H1 (cell line): Measurements from ENCODE around the gene EXD1. TPM values are rescaled to one million over a fixed set of nuclear protein-coding genes. Genes with fewer than 3 reads are reported as not detected.

Experiments
- CTCF ChIA-PET: fragments of 300-600 bp; sonication (Branson Sonifier 250); formaldehyde crosslinking; loops from one replicate; lab custom pipeline; 2021; ENCODE audit not compliant: partially characterized antibody; lab: Charles Lee
- POLR2A ChIA-PET: fragments of 300-600 bp; sonication (Branson Sonifier 250); formaldehyde crosslinking; loops from one replicate; lab custom pipeline; 2021; ENCODE audit warnings: inconsistent platforms; ENCODE audit not compliant: partially characterized antibody; lab: Charles Lee
- DNase-seq, 2 experiments: peaks; one replicate each; pipeline versions ENCODE4 v3.0.0 to v3.0.0-alpha.2; 2010 to 2022; ENCODE audit warnings: low spot score in 2 of 2, low read depth in 1 of 2, mixed read lengths in 1 of 2
- FAIRE-seq: peaks from 2 replicates; lab custom pipeline; 2011; peaks lifted over from hg19 to GRCh38; lab: Jason Lieb, UNC
- H2AFZ ChIP-seq: 2 replicates; pipeline ENCODE4 v1.8.1; 2012; ENCODE audit warnings: low read length, inconsistent platforms
- H2AK5ac ChIP-seq: 2 replicates; pipeline ENCODE4 v1.6.1; 2013; ENCODE audit warnings: low read depth, low read length
- H2BK120ac ChIP-seq: replicated peaks from 2 replicates; pipeline ENCODE3; 2013; ENCODE audit warnings: low read depth, low read length, inconsistent platforms
- H2BK12ac ChIP-seq: 2 replicates; pipeline ENCODE4 v1.6.1; 2013; ENCODE audit warnings: low read depth, low read length
- H2BK15ac ChIP-seq: 2 replicates; pipeline ENCODE4 v1.6.1; 2013; ENCODE audit warnings: low read length
- H2BK20ac ChIP-seq: 2 replicates; pipeline ENCODE4 v1.6.1; 2013; ENCODE audit warnings: low read length
- H2BK5ac ChIP-seq: 2 replicates; pipeline ENCODE4 v1.6.1; 2013; ENCODE audit warnings: low read depth, low read length
- H3K14ac ChIP-seq: 2 replicates; pipeline ENCODE4 v1.6.1; 2013; ENCODE audit warnings: inconsistent platforms; ENCODE audit not compliant: insufficient read length
- H3K18ac ChIP-seq: 2 replicates; pipeline ENCODE4 v1.6.1; 2013; ENCODE audit warnings: low read length; ENCODE audit errors: extremely low read depth
- H3K23ac ChIP-seq: 2 replicates; pipeline ENCODE4 v1.6.1; 2013; ENCODE audit warnings: inconsistent platforms; ENCODE audit not compliant: insufficient read length
- H3K23me2 ChIP-seq: 2 replicates; pipeline ENCODE4 v1.6.1; 2013; ENCODE audit warnings: low read depth, low read length
- H3K27ac ChIP-seq: 2 replicates; pipeline ENCODE4 v1.6.1; 2011; ENCODE audit warnings: low read depth, low read length, inconsistent platforms
- H3K27me3 ChIP-seq, 4 experiments: replicated peaks in 1 of 4; 1 replicate in 1 of 4; 2 replicates in 3 of 4; pipeline versions ENCODE4 v1.6.1 to v1.8.1; 2011 to 2013; ENCODE audit warnings: low read length in 3 of 4, mild to moderate bottlenecking in 3 of 4, inconsistent platforms in 2 of 4, mixed read lengths in 2 of 4, moderate library complexity in 1 of 4; ENCODE audit not compliant: control insufficient read depth in 3 of 4, insufficient read depth in 3 of 4; ENCODE audit errors: extremely low read depth in 1 of 4
- H3K36me3 ChIP-seq, 4 experiments: 2 replicates each; pipeline versions ENCODE4 v1.6.1 to v1.8.1; 2011 to 2013; ENCODE audit warnings: mild to moderate bottlenecking in 4 of 4, low read length in 3 of 4, moderate library complexity in 2 of 4, control low read depth in 1 of 4, inconsistent platforms in 1 of 4; ENCODE audit not compliant: insufficient read depth in 4 of 4, control insufficient read depth in 2 of 4
- H3K4ac ChIP-seq: replicated peaks from 2 replicates; pipeline ENCODE3; 2013; ENCODE audit warnings: low read length, low read depth, mixed read lengths, inconsistent platforms; ENCODE audit not compliant: insufficient read length
- H3K4me1 ChIP-seq, 4 experiments: replicated peaks in 1 of 4; 1 replicate in 1 of 4; 2 replicates in 3 of 4; pipeline versions ENCODE4 v1.6.1 to v1.8.1; 2011 to 2013; ENCODE audit warnings: low read length in 3 of 4, inconsistent platforms in 2 of 4, mixed read lengths in 1 of 4; ENCODE audit not compliant: insufficient read depth in 4 of 4, control insufficient read depth in 3 of 4
- H3K4me2 ChIP-seq, 2 experiments: 2 replicates each; pipeline versions ENCODE4 v1.6.1 to v1.8.1; 2011 to 2013; ENCODE audit warnings: low read depth in 2 of 2, low read length in 2 of 2, control low read depth in 1 of 2, inconsistent platforms in 1 of 2, mild to moderate bottlenecking in 1 of 2; ENCODE audit not compliant: insufficient read depth in 1 of 2
- H3K4me3 ChIP-seq, 4 experiments: fragments of 200-600, 300-600 bp in 1 of 4; sonication (generic), shearing (Covaris generic), sonication (Bioruptor Twin) in 1 of 4; 2 replicates each; pipeline versions ENCODE4 v1.5.1 to v1.8.1; 2011 to 2016; ENCODE audit warnings: low read length in 4 of 4, low read depth in 3 of 4, control low read depth in 2 of 4, inconsistent platforms in 2 of 4, mild to moderate bottlenecking in 2 of 4, mixed read lengths in 1 of 4, moderate library complexity in 1 of 4; ENCODE audit not compliant: insufficient read depth in 2 of 4; ENCODE audit errors: extremely low read depth in 1 of 4
- H3K56ac ChIP-seq: replicated peaks from 2 replicates; pipeline ENCODE3; 2013; ENCODE audit warnings: low read depth, mild to moderate bottlenecking, mixed read lengths, low read length, inconsistent platforms; ENCODE audit not compliant: insufficient read length
- H3K79me1 ChIP-seq: 2 replicates; pipeline ENCODE4 v1.6.1; 2013; ENCODE audit warnings: low read depth, low read length, control low read depth
- H3K79me2 ChIP-seq, 2 experiments: 2 replicates each; pipeline versions ENCODE4 v1.6.1 to v1.8.1; 2012 to 2013; ENCODE audit warnings: low read length in 2 of 2, mild to moderate bottlenecking in 2 of 2, inconsistent platforms in 1 of 2; ENCODE audit not compliant: insufficient read depth in 2 of 2, control insufficient read depth in 1 of 2
- H3K9ac ChIP-seq, 4 experiments: replicated peaks in 1 of 4; 1 replicate in 1 of 4; 2 replicates in 3 of 4; pipeline versions ENCODE4 v1.6.1 to v1.8.1; 2011 to 2013; ENCODE audit warnings: low read depth in 3 of 4, low read length in 3 of 4, control low read depth in 2 of 4, mild to moderate bottlenecking in 2 of 4, moderate library complexity in 2 of 4, inconsistent platforms in 1 of 4; ENCODE audit errors: extremely low read depth in 1 of 4
- H3K9me3 ChIP-seq, 2 experiments: 2 replicates each; pipeline versions ENCODE4 v1.6.1 to v1.8.1; 2012 to 2013; ENCODE audit warnings: mild to moderate bottlenecking in 2 of 2, moderate library complexity in 2 of 2, control low read depth in 1 of 2, inconsistent platforms in 1 of 2, low read depth in 1 of 2, low read length in 1 of 2, mixed read lengths in 1 of 2; ENCODE audit not compliant: insufficient read depth in 2 of 2
- H4K20me1 ChIP-seq, 2 experiments: replicated peaks in 1 of 2; 2 replicates each; pipeline versions ENCODE3 to v1.8.1; 2011 to 2013; ENCODE audit warnings: inconsistent platforms in 2 of 2, low read length in 2 of 2, mild to moderate bottlenecking in 1 of 2; ENCODE audit not compliant: insufficient read depth in 2 of 2, control insufficient read depth in 1 of 2
- H4K5ac ChIP-seq: 2 replicates; pipeline ENCODE4 v1.6.1; 2013; ENCODE audit warnings: low read length, low read depth, mixed read lengths, inconsistent platforms; ENCODE audit not compliant: insufficient read length
- H4K8ac ChIP-seq: 2 replicates; pipeline ENCODE4 v1.8.0; 2013; ENCODE audit warnings: mild to moderate bottlenecking, moderate library complexity, low read length, inconsistent platforms; ENCODE audit not compliant: insufficient read depth; ENCODE audit errors: extremely low read depth
- H4K91ac ChIP-seq: replicated peaks from 2 replicates; pipeline ENCODE3; 2013; ENCODE audit warnings: low read length, mixed read lengths, inconsistent platforms; ENCODE audit not compliant: insufficient read length
- CTBP2 ChIP-seq: IDR thresholded peaks from 2 replicates; pipeline ENCODE4 v1.7.0; 2011; ENCODE audit warnings: borderline replicate concordance, mild to moderate bottlenecking, moderate library complexity, mixed read lengths, low read length; ENCODE audit not compliant: insufficient read depth, insufficient read length
- JUN ChIP-seq: IDR thresholded peaks from 2 replicates; pipeline ENCODE4 v1.6.1; 2011; ENCODE audit warnings: low read depth, mild to moderate bottlenecking, improper control_type of control experiment, low read length
- RAD21 ChIP-seq, 2 experiments: IDR thresholded peaks in 1 of 2; conservative IDR thresholded peaks in 1 of 2; 2 replicates each; pipeline ENCODE4 v1.6.1; 2011; ENCODE audit warnings: low read depth in 2 of 2, low read length in 2 of 2, improper control_type of control experiment in 1 of 2, inconsistent platforms in 1 of 2, mild to moderate bottlenecking in 1 of 2, moderate library complexity in 1 of 2
- WGBS, 2 experiments: shearing (Covaris generic) in 1 of 2; methylation state at CpG; one replicate each; pipeline versions ENCODE4 v1.1.6 to v1.1.7; 2013 to 2015; ENCODE audit warnings: low lambda C conversion rate in 2 of 2, mixed read lengths in 2 of 2, inconsistent platforms in 1 of 2, low coverage in 1 of 2, missing lambda C conversion rate in 1 of 2; ENCODE audit not compliant: insufficient replicate concordance in 2 of 2, insufficient coverage in 1 of 2, insufficient read length in 1 of 2; ENCODE audit errors: extremely low coverage in 1 of 2, missing lambda C conversion rate in 1 of 2; 5-methylcytosine and 5-hydroxymethylcytosine counted together
- polyA plus RNA-seq, 7 experiments: library from polyadenylated mRNA; depleted of rRNA in 3 of 7; stranded (reverse) in 5 of 7; unstranded in 2 of 7; fragments of >200 nt in 5 of 7; fragments of 200-250 nt in 2 of 7; gene quantifications; 1 replicate in 5 of 7; 2 replicates in 1 of 7; 4 replicates in 1 of 7; pipeline versions ENCODE4 v1.2.1 to v1.2.3, GENCODE V29; 2011 to 2013; ENCODE audit warnings: missing spikeins in 2 of 7, mixed read lengths in 2 of 7
- total RNA-seq: library from RNA; stranded (reverse); fragmentation: NEBNext Ultra II Directional; extraction: Animal tissue kit (Norgen Biotek cat#: 25700); gene quantifications from 2 replicates; pipeline ENCODE4 v1.2.1, GENCODE V29; 2021
- TF ChIP-seq, protein P1 (sequence below): IDR thresholded peaks from 2 replicates; pipeline ENCODE4 v1.6.1; 2011; ENCODE audit warnings: low read length, improper control_type of control experiment
- TF ChIP-seq, protein P2 (sequence below): IDR thresholded peaks from 2 replicates; pipeline ENCODE4 v1.6.1; 2012; ENCODE audit warnings: low read length, inconsistent platforms
- TF ChIP-seq, protein P3 (sequence below): IDR thresholded peaks from 2 replicates; pipeline ENCODE4 v1.6.1; 2012; ENCODE audit warnings: inconsistent platforms
- TF ChIP-seq, protein P4 (sequence below): IDR thresholded peaks from 2 replicates; pipeline ENCODE4 v1.6.1; 2011; ENCODE audit warnings: low read depth, mild to moderate bottlenecking, low read length; ENCODE audit not compliant: insufficient read depth

Gene EXD1
- total and polyA plus RNA-seq, 2 of the 8 experiments (the other 6 are each of a cell fraction or from before 2014, with no cell fraction given) = 0.06 to 0.54 TPM

DNA sequence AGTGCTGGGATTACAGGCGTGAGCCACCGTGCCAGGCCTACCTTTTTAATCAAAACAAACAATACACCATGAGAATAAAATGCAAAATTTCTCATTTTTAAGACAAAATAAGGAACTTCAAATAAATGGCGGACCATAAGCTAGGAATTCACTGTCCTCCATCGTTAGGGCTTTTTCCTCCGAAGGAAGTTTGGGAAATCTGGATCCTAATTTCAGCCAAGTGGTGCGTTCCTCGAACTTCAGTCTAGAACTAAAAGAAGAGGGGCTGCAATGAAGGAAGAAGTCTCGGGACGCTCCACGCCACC lies 260 bp downstream of the EXD1 start:
- H3K14ac ChIP-seq = no peak overlapping the region
- FAIRE-seq (no peak), DNase-seq (no peak)
- no peak overlapping the region for H2BK12ac ChIP-seq
- H2BK15ac ChIP-seq = no peak overlapping the region
- POLR2A ChIA-PET = interaction anchor here (1.2 to 2.9 kb wide), 6 partner anchors 11 to 277 kb away, joined by 3 to 12 read pairs (median 8); partner anchors contain the start of genes CHAC1, INO80, NUSAP1 and OIP5
- peak overlapping the region in 3 of 4 experiments; percentile 3 to 96 (median 20); a peak in 4 of 8 replicates for H3K4me3 ChIP-seq
- CTCF ChIA-PET = interaction anchor here (0.7 to 3.2 kb wide), 12 partner anchors 11 to 336 kb away, joined by 3 to 23 read pairs (median 4); partner anchors contain the start of gene VPS18
- no peak overlapping the region for H4K91ac ChIP-seq
- no peak overlapping the region for H3K23ac ChIP-seq
- peaks cover 0 to 26% of the 10 kb centered on the region in 2 experiments; a peak in 2 of 4 replicates for H3K79me2 ChIP-seq
- peaks cover 6% of the 10 kb centered on the region for H3K23me2 ChIP-seq
- H3K27ac ChIP-seq = no peak overlapping the region
- peaks cover 0 to under 1% of the 10 kb centered on the region in 2 experiments for H4K20me1 ChIP-seq
- H4K5ac ChIP-seq = peak overlapping the region; percentile 45
- H3K27me3 ChIP-seq = peaks cover 0 to 5% (median 4%) of the 10 kb centered on the region in 4 experiments; a peak in 2 of 7 replicates
- no peak overlapping the region for H2AK5ac ChIP-seq
- peaks cover 2% of the 10 kb centered on the region; the same call in 1 of the 2 replicates for H3K79me1 ChIP-seq
- no peak overlapping the region for H3K4ac ChIP-seq
- H3K4me2 ChIP-seq = peak overlapping the region; percentile 50 to 92
- H3K36me3 ChIP-seq = no peaks in the 10 kb centered on the region
- no peak overlapping the region; the same call in 1 of the 2 replicates for H4K8ac ChIP-seq
- H2BK120ac ChIP-seq = no peak overlapping the region
- no peak overlapping the region; the same call in 1 of the 2 replicates for H2AFZ ChIP-seq
- H2BK20ac ChIP-seq = no peak overlapping the region
- no peaks in the 10 kb centered on the region for H3K9me3 ChIP-seq
- 30% methylated on average over 10 of the region's 10 CpGs; no CpG with 5 or more reads in 1 of the 2 experiments for WGBS, 2 experiments
- H3K18ac ChIP-seq = no peak overlapping the region; the same call in 1 of the 2 replicates
- no peak overlapping the region for H3K56ac ChIP-seq
- no peak overlapping the region for H3K9ac ChIP-seq
- no peak overlapping the region for H2BK5ac ChIP-seq
- no peaks in the 10 kb centered on the region; a peak in 2 of 7 replicates for H3K4me1 ChIP-seq
- TF ChIP-seq, protein P1, sequence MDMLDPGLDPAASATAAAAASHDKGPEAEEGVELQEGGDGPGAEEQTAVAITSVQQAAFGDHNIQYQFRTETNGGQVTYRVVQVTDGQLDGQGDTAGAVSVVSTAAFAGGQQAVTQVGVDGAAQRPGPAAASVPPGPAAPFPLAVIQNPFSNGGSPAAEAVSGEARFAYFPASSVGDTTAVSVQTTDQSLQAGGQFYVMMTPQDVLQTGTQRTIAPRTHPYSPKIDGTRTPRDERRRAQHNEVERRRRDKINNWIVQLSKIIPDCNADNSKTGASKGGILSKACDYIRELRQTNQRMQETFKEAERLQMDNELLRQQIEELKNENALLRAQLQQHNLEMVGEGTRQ = no peak
- peak; percentile 12 for TF ChIP-seq CTBP2
- TF ChIP-seq JUN = no peak
- TF ChIP-seq, protein P2, sequence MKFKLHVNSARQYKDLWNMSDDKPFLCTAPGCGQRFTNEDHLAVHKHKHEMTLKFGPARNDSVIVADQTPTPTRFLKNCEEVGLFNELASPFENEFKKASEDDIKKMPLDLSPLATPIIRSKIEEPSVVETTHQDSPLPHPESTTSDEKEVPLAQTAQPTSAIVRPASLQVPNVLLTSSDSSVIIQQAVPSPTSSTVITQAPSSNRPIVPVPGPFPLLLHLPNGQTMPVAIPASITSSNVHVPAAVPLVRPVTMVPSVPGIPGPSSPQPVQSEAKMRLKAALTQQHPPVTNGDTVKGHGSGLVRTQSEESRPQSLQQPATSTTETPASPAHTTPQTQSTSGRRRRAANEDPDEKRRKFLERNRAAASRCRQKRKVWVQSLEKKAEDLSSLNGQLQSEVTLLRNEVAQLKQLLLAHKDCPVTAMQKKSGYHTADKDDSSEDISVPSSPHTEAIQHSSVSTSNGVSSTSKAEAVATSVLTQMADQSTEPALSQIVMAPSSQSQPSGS = no peak
- TF ChIP-seq, protein P3, sequence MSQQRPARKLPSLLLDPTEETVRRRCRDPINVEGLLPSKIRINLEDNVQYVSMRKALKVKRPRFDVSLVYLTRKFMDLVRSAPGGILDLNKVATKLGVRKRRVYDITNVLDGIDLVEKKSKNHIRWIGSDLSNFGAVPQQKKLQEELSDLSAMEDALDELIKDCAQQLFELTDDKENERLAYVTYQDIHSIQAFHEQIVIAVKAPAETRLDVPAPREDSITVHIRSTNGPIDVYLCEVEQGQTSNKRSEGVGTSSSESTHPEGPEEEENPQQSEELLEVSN = no peak
- peak in 1 of 2 experiments; percentile 38; a peak in 1 of 4 replicates for TF ChIP-seq RAD21 (IDR thresholded peaks at IDR 0.05 in 1 of 2, conservative IDR thresholded peaks at IDR 0.05 in 1 of 2; ENCODE audit: low read depth in 2 of 2, low read length in 2 of 2)
- TF ChIP-seq, protein P4, sequence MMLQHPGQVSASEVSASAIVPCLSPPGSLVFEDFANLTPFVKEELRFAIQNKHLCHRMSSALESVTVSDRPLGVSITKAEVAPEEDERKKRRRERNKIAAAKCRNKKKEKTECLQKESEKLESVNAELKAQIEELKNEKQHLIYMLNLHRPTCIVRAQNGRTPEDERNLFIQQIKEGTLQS = no peak
